Activated CD8-positive, alpha-beta T cell treated with anti-CD3 and anti-CD28 coated beads, Interleukin-2, amount 10 ng/mL, durations not matched to agents 7 days and 5 days (primary cell): Measurements from ENCODE around the gene ABHD17A. TPM values are rescaled to one million over a fixed set of nuclear protein-coding genes. Genes with fewer than 3 reads are reported as not detected.

Experiments used
- ATAC-seq: fragments of 150-1000 bp; cut with Tn5 transposase; one replicate; pipeline ENCODE4 v1.10.0; 2021; ENCODE audit warnings: moderate library complexity
- CTCF ChIA-PET: fragments of 350-600 bp; sonication (Branson Sonifier 250); formaldehyde crosslinking; loops from one replicate; lab custom pipeline; 2021; ENCODE audit warnings: antibody characterized with exemption; lab: Charles Lee
- POLR2A ChIA-PET: fragments of 350-600 bp; sonication (Branson Sonifier 250); formaldehyde crosslinking; loops from one replicate; lab custom pipeline; 2021; ENCODE audit warnings: antibody characterized with exemption; lab: Charles Lee
- DNase-seq: peaks from one replicate; pipeline ENCODE4 v3.0.0-alpha.2; 2020
- H3K27ac Mint-ChIP-seq: one replicate; pipeline ENCODE4 v1.8.0; 2021; ENCODE audit warnings: mild to moderate bottlenecking, mixed read lengths
- H3K27me3 Mint-ChIP-seq: one replicate; pipeline ENCODE4 v1.8.0; 2021; ENCODE audit warnings: low read depth, mixed read lengths
- H3K36me3 Mint-ChIP-seq: one replicate; pipeline ENCODE4 v1.8.0; 2021; ENCODE audit warnings: low read depth, mixed read lengths
- H3K4me1 Mint-ChIP-seq: one replicate; pipeline ENCODE4 v1.8.0; 2021; ENCODE audit warnings: low read depth, mixed read lengths
- H3K4me3 Mint-ChIP-seq: one replicate; pipeline ENCODE4 v1.8.0; 2021; ENCODE audit warnings: mild to moderate bottlenecking, mixed read lengths
- H3K9me3 Mint-ChIP-seq: one replicate; pipeline ENCODE4 v1.8.0; 2022; ENCODE audit warnings: mixed read lengths; ENCODE audit not compliant: insufficient read depth
- total RNA-seq, 2 experiments: library from RNA; stranded (reverse); gene quantifications; one replicate each; pipeline ENCODE4 v1.2.3, GENCODE V29; 2021

Gene ABHD17A
- total RNA-seq, 2 experiments from 2014 or later, result 181 to 196 TPM

DNA sequence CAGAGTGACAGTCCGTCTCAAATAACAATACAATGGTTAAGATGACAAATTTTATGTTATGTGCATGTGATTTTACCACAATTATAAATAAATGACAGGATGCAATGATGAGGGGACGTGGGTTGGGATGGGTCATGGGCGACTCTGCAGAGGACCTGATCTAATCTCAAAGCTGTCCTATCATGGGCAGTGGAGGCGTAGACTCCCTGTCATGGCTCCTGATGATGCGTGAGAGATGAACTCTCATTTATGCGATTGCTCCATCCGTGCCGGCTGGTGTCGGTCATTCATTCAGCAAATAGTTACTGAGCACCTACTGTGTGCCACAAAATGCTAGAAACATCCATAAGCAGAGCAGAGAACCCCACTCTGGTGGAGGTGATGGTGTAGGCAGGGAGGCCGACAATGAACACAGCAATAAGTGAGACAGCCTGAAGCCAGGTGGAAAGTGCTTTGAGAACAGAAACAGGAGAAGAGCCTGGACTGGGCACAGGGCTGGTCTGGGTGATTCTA lies 35.4 kb downstream of the ABHD17A start:
- Mint-ChIP-seq H3K27me3 (no peaks in the 10 kb centered on the region), H3K9me3 (no peaks in the 10 kb centered on the region), H3K27ac (peak overlapping the region; percentile 7), H3K36me3 (peaks cover 18% of the 10 kb centered on the region), H3K4me3 (no peak overlapping the region), H3K4me1 (peaks cover 62% of the 10 kb centered on the region)
- DNase-seq (no peak), ATAC-seq (no peak)
- CTCF ChIA-PET, result interaction anchor here (1.1 to 2.6 kb wide), 4 partner anchors 12 to 24 kb away, joined by 3 to 15 read pairs (median 9); no protein-coding TSS in a partner anchor
- POLR2A ChIA-PET, result interaction anchor here (1.1 kb wide), 1 partner anchor 8 kb away, joined by 5 read pairs; no protein-coding TSS in a partner anchor

DNA sequence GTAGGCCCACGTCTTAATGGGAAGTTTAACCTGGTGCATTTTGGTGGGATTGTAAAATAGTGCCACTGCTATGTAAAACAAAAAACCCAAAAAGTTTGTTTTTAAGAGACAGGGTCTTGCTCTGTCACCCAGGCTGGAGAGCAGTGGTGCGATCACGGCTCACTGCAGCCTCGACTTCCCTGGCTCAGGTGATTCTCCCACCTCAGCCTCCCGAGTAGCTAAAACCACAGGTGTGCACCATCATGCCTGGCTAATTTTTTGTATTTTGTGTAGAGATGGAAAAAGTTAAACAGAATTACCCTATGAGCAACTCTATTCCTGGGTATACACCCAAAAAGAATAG lies 36.2 kb downstream of the ABHD17A start:
- no peaks in the 10 kb centered on the region for H3K27me3 Mint-ChIP-seq
- DNase-seq, result no peak
- H3K4me1 Mint-ChIP-seq, result peaks cover 57% of the 10 kb centered on the region
- H3K36me3 Mint-ChIP-seq, result peaks cover 18% of the 10 kb centered on the region
- H3K9me3 Mint-ChIP-seq, result no peaks in the 10 kb centered on the region
- ChIA-PET CTCF (interaction anchor here (1.1 to 2.6 kb wide), 4 partner anchors 11 to 23 kb away, joined by 3 to 15 read pairs (median 9); no protein-coding TSS in a partner anchor), POLR2A (interaction anchor here (0.6 to 0.7 kb wide), 2 partner anchors 49 to 577 kb away, joined by 3 to 4 read pairs; no protein-coding TSS in a partner anchor)
- ATAC-seq, result no peak
- H3K27ac Mint-ChIP-seq, result peak overlapping the region; percentile 85
- H3K4me3 Mint-ChIP-seq, result peak overlapping the region; percentile 63

GRCh38 chr19:1848399-1849131 lies 36.7 kb downstream of the ABHD17A start, which contains the start of gene REXO1:
REXO1 (minus strand) TSS chr19:1848483; CDS start chr19:1848358, 125 bp downstream.
- peak; percentile 98 for DNase-seq
- Mint-ChIP-seq H3K4me1 (peaks cover 55% of the 10 kb centered on the region), H3K36me3 (peaks cover 18% of the 10 kb centered on the region), H3K4me3 (peak within 1 kb of the TSS; percentile 91), H3K27me3 (no peaks in the 10 kb centered on the region), H3K27ac (peak within 1 kb of the TSS; percentile 96), H3K9me3 (no peaks in the 10 kb centered on the region)
- ATAC-seq, result peak; percentile 72
- ChIA-PET CTCF (interaction anchor here (1.1 to 2.6 kb wide), 4 partner anchors 11 to 23 kb away, joined by 3 to 15 read pairs (median 9); no protein-coding TSS in a partner anchor), POLR2A (interaction anchor here (0.7 kb wide), 1 partner anchor 49 kb away, joined by 3 read pairs; no protein-coding TSS in a partner anchor)

GRCh38 chr19:1847684-1848398 lies 37.5 kb downstream of the ABHD17A start:
- ChIA-PET POLR2A (interaction anchor here (1.3 kb wide), 1 partner anchor 8 kb away, joined by 3 read pairs; no protein-coding TSS in a partner anchor), CTCF (interaction anchor here (1.8 to 2.0 kb wide), 2 partner anchors 10 to 22 kb away, joined by 10 to 12 read pairs; no protein-coding TSS in a partner anchor)
- no peaks in the 10 kb centered on the region for H3K27me3 Mint-ChIP-seq
- H3K4me1 Mint-ChIP-seq, result peaks cover 49% of the 10 kb centered on the region
- ATAC-seq (peak; percentile 35), DNase-seq (peak; percentile 61)
- peaks cover 13% of the 10 kb centered on the region for H3K36me3 Mint-ChIP-seq
- H3K27ac Mint-ChIP-seq, result peak overlapping the region; percentile 96
- no peaks in the 10 kb centered on the region for H3K9me3 Mint-ChIP-seq
- peak overlapping the region; percentile 91 for H3K4me3 Mint-ChIP-seq

DNA sequence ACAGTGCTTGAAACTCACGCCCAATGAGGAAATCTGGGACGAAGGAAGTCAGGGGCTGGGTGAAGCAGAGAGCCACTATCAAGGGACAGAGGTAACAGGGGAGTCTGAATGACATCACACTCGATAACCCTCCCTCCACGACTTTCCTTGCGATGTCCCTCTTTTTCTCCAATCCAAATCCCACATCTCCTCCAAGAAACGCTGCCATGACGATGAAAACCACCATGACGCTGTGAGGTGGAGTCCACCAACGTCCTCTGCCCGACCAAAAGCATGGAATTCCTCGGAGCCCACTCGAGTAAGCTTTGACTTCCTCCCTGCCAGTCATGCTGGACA lies 38.0 kb downstream of the ABHD17A start:
- ChIA-PET POLR2A (interaction anchor here (0.7 to 1.3 kb wide), 2 partner anchors 9 to 244 kb away, joined by 3 read pairs; no protein-coding TSS in a partner anchor), CTCF (interaction anchor here (1.8 to 2.0 kb wide), 2 partner anchors 10 to 21 kb away, joined by 10 to 12 read pairs; no protein-coding TSS in a partner anchor)
- Mint-ChIP-seq H3K9me3 (no peaks in the 10 kb centered on the region), H3K27ac (peak overlapping the region; percentile 96), H3K27me3 (no peaks in the 10 kb centered on the region), H3K36me3 (peaks cover 13% of the 10 kb centered on the region), H3K4me1 (peaks cover 45% of the 10 kb centered on the region), H3K4me3 (peak overlapping the region; percentile 91)
- ATAC-seq (no peak), DNase-seq (no peak)

GRCh38 chr19:1846517-1847204 lies 38.6 kb downstream of the ABHD17A start:
- peaks cover 44% of the 10 kb centered on the region for H3K4me1 Mint-ChIP-seq
- no peaks in the 10 kb centered on the region for H3K9me3 Mint-ChIP-seq
- ChIA-PET POLR2A (interaction anchor here (0.7 to 1.3 kb wide), 3 partner anchors 9 to 243 kb away, joined by 3 read pairs; no protein-coding TSS in a partner anchor), CTCF (interaction anchor here (1.8 to 2.0 kb wide), 2 partner anchors 9 to 21 kb away, joined by 10 to 12 read pairs; no protein-coding TSS in a partner anchor)
- peaks cover 13% of the 10 kb centered on the region for H3K36me3 Mint-ChIP-seq
- peak overlapping the region; percentile 96 for H3K27ac Mint-ChIP-seq
- no peak for DNase-seq
- ATAC-seq, result no peak
- H3K4me3 Mint-ChIP-seq, result peak overlapping the region; percentile 91
- no peaks in the 10 kb centered on the region for H3K27me3 Mint-ChIP-seq

DNA sequence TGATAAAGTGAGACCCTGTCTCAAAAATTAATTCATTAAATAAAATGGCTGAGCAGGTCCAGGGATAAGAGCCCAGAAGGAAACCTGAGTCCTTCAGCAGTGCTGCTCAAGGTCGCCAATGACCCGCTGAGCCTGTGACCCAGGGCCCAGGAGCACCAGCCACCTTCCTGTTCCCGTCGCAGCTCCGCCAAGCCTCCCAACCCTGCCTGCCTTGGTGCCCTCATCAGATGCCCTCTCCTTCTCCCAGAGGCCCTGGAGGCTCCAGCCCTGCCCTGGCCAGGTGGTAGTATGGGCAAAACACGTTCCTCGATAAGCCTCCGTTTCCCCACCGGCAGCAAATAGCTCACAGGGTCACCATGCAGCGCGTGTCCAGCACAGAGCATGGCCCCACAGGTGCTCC lies 39.7 kb downstream of the ABHD17A start:
- CTCF ChIA-PET, result interaction anchor here (1.8 kb wide), 1 partner anchor 20 kb away, joined by 10 read pairs; no protein-coding TSS in a partner anchor
- peaks cover 9% of the 10 kb centered on the region for H3K36me3 Mint-ChIP-seq
- H3K27me3 Mint-ChIP-seq, result no peaks in the 10 kb centered on the region
- POLR2A ChIA-PET, result no interaction called here
- no peak overlapping the region for H3K4me3 Mint-ChIP-seq
- no peaks in the 10 kb centered on the region for H3K9me3 Mint-ChIP-seq
- DNase-seq (no peak), ATAC-seq (no peak)
- H3K27ac Mint-ChIP-seq, result peak overlapping the region; percentile 59
- H3K4me1 Mint-ChIP-seq, result peaks cover 36% of the 10 kb centered on the region

- DNase-seq (no peak), ATAC-seq (no peak)
- Mint-ChIP-seq H3K27ac (no peak overlapping the region), H3K9me3 (no peaks in the 10 kb centered on the region), H3K36me3 (peaks cover 8% of the 10 kb centered on the region), H3K4me3 (no peak overlapping the region), H3K4me1 (peaks cover 37% of the 10 kb centered on the region), H3K27me3 (no peaks in the 10 kb centered on the region)
- ChIA-PET CTCF (no interaction called here), POLR2A (no interaction called here)
Measured at GRCh38 chr19:1845125-1845515, 40.2 kb downstream of the ABHD17A start.

DNA sequence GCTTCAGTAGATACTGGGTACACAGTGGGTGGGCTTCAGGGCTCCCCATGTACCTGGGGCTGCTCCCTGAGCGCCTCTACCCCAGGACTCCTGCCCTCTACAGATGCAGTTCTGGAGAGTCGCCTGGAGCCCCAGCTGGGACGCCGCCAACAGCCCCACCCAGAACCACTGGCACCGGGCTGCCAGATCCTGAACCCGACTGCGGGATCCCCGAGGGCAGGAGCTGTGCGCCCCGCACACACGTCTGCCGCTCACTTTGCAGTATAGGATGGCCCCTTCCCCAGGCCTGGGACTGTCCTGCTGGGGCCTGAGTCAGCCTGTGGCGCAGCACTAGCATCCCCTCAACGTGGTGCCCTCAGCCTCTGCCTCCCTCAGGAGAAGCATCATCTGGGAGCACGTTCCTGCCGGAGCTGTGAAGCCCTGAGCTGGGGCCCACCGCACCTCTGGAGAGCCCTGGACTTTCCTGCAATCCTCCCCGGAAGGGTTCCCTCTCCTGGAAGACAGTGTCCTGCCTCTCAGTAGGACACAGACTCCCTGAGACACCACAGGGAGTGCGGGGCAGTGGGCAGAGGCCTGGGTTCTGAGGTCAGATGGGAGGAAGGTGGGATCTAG lies 40.7 kb downstream of the ABHD17A start:
- H3K36me3 Mint-ChIP-seq, result peaks cover 8% of the 10 kb centered on the region
- H3K27ac Mint-ChIP-seq, result no peak overlapping the region
- no peak for ATAC-seq
- no peaks in the 10 kb centered on the region for H3K9me3 Mint-ChIP-seq
- no peak overlapping the region for H3K4me3 Mint-ChIP-seq
- ChIA-PET POLR2A (no interaction called here), CTCF (no interaction called here)
- no peaks in the 10 kb centered on the region for H3K27me3 Mint-ChIP-seq
- peaks cover 34% of the 10 kb centered on the region for H3K4me1 Mint-ChIP-seq
- no peak for DNase-seq

- DNase-seq (no peak), ATAC-seq (no peak)
- POLR2A ChIA-PET, result interaction anchor here (0.6 kb wide), 1 partner anchor 275 kb away, joined by 3 read pairs; no protein-coding TSS in a partner anchor
- Mint-ChIP-seq H3K4me3 (no peak overlapping the region), H3K4me1 (peaks cover 30% of the 10 kb centered on the region), H3K9me3 (no peaks in the 10 kb centered on the region), H3K27ac (no peak overlapping the region), H3K36me3 (peaks cover 8% of the 10 kb centered on the region), H3K27me3 (no peaks in the 10 kb centered on the region)
- CTCF ChIA-PET, result interaction anchor here (1.5 kb wide), 1 partner anchor 18 kb away, joined by 3 read pairs; no protein-coding TSS in a partner anchor
Measured at GRCh38 chr19:1843646-1844394, 41.5 kb downstream of the ABHD17A start.
